ENCODE measurements around the gene OSBPL7. TPM values are rescaled to one million over a fixed set of nuclear protein-coding genes. Genes with fewer than 3 reads are reported as not detected.

The OSBPL7 gene
- total RNA-seq, 1 experiment from 2014 or later, result 9.1 TPM

GRCh38 chr17:47856830-47857229 lies 35.2 kb upstream of the OSBPL7 start:
- H3K27ac ChIP-seq (ENCODE audit: low read length), result no peak overlapping the region
- DNase-seq (ENCODE audit: low read depth, low spot score), result no peak
- H3K4me1 ChIP-seq (ENCODE audit: control insufficient read depth, insufficient read depth, low read length), result no peaks in the 10 kb centered on the region
- in situ Hi-C loops (cut with HindIII; ENCODE audit: low pct_unique_long_range_greater_than_20kb, low sequenced_read_pairs) (no loop called here), intact Hi-C loops (cut with micrococcal nuclease; ENCODE audit: unreplicated experiment) (no loop called here)
- H3K9me3 ChIP-seq (ENCODE audit: control insufficient read depth, insufficient read depth, low read depth, low read length), result no peaks in the 10 kb centered on the region
- TF ChIP-seq POLR2AphosphoS5 (IDR thresholded peaks at IDR 0.05; ENCODE audit: low read depth, low read length) (no peak), SIN3A (IDR thresholded peaks at IDR 0.05; ENCODE audit: borderline replicate concordance, insufficient read depth, low read depth, low read length) (no peak), CTCF (IDR thresholded peaks at IDR 0.05) (no peak), REST (IDR thresholded peaks at IDR 0.05; ENCODE audit: insufficient read depth in 1 of 2, low read depth in 2 of 2, low read length in 1 of 2) (no peak), TCF7L2 (IDR thresholded peaks at IDR 0.05; ENCODE audit: low read depth, low read length) (no peak)
- no peak overlapping the region for H3K4me3 ChIP-seq (ENCODE audit: low read depth in 2 of 2, low read length in 2 of 2)
- ATAC-seq, result no peak
- ChIA-PET CTCF (no interaction called here), POLR2A (no interaction called here)
- peaks cover 22% of the 10 kb centered on the region for H3K27me3 ChIP-seq (ENCODE audit: control insufficient read depth, insufficient read depth, low read length)
- H3K36me3 ChIP-seq (ENCODE audit: control insufficient read depth, insufficient read depth, low read length), result no peaks in the 10 kb centered on the region
- BruUV-seq (replicated peaks), result no TSS peak

GRCh38 chr17:47855737-47856136 lies 34.1 kb upstream of the OSBPL7 start:
- ChIA-PET POLR2A (interaction anchor here (0.6 kb wide), 1 partner anchor 201 kb away, joined by 9 read pairs; no protein-coding TSS in a partner anchor), CTCF (no interaction called here)
- intact Hi-C loops (cut with micrococcal nuclease; ENCODE audit: unreplicated experiment), result no loop called here
- no peak for TF ChIP-seq TCF7L2 (IDR thresholded peaks at IDR 0.05; ENCODE audit: low read depth, low read length)
- no peak for TF ChIP-seq SIN3A (IDR thresholded peaks at IDR 0.05; ENCODE audit: borderline replicate concordance, insufficient read depth, low read depth, low read length)
- TF ChIP-seq REST (IDR thresholded peaks at IDR 0.05; ENCODE audit: insufficient read depth in 1 of 2, low read depth in 2 of 2, low read length in 1 of 2), result no peak
- no peak for TF ChIP-seq POLR2AphosphoS5 (IDR thresholded peaks at IDR 0.05; ENCODE audit: low read depth, low read length)
- no peak for TF ChIP-seq CTCF (IDR thresholded peaks at IDR 0.05)
- Histone ChIP-seq H3K9me3 (ENCODE audit: control insufficient read depth, insufficient read depth, low read depth, low read length) (no peaks in the 10 kb centered on the region), H3K27me3 (ENCODE audit: control insufficient read depth, insufficient read depth, low read length) (peaks cover 22% of the 10 kb centered on the region), H3K4me1 (ENCODE audit: control insufficient read depth, insufficient read depth, low read length) (peaks cover under 1% of the 10 kb centered on the region; the same call in 1 of the 2 replicates), H3K27ac (ENCODE audit: low read length) (no peak overlapping the region), H3K36me3 (ENCODE audit: control insufficient read depth, insufficient read depth, low read length) (no peaks in the 10 kb centered on the region), H3K4me3 (ENCODE audit: low read depth in 2 of 2, low read length in 2 of 2) (no peak overlapping the region)
- BruUV-seq (replicated peaks), result no TSS peak
- ATAC-seq (no peak), DNase-seq (ENCODE audit: low read depth, low spot score) (no peak)
- in situ Hi-C loops (cut with HindIII; ENCODE audit: low pct_unique_long_range_greater_than_20kb, low sequenced_read_pairs), result no loop called here

Measured in Panc1 (cell line).